GM12801 (cell line): ENCODE data around the gene TRIM9.

ENCODE experiments used
- CTCF ChIP-seq: IDR thresholded peaks from one replicate; pipeline ENCODE4 v1.5.1; 2011; ENCODE audit warnings: control low read depth; ENCODE audit not compliant: insufficient read length; ENCODE audit errors: extremely low read depth

The TRIM9 gene

GRCh38 chr14:51104467-51104866 is 9.6 kb upstream of the TRIM9 start:
- no peak for TF ChIP-seq CTCF

DNA sequence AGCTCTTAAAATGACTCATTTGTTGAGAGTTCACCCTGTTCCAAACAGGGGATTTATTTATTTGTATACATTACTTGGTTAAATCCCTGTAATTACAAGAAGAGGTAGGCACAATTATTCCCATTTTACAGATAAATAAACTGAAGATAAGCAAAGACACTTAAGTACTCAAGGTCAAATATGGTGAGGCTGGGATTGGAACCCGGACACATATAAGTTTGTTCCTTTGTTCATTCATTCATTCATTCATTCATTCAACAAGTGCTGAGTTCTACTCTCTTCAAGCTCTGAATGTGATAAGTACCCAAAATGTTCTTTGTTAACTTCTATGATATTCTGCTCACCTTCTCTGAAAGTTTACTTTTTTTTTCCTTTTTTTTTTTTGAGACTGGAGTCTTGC is 2.4 kb upstream of the TRIM9 start:
- no peak for TF ChIP-seq CTCF

GRCh38 chr14:51096870-51097269 is 2.0 kb upstream of the TRIM9 start:
- TF ChIP-seq CTCF: no peak

GRCh38 chr14:51095854-51096823 is 1.2 kb upstream of the TRIM9 start:
- no peak for TF ChIP-seq CTCF

DNA sequence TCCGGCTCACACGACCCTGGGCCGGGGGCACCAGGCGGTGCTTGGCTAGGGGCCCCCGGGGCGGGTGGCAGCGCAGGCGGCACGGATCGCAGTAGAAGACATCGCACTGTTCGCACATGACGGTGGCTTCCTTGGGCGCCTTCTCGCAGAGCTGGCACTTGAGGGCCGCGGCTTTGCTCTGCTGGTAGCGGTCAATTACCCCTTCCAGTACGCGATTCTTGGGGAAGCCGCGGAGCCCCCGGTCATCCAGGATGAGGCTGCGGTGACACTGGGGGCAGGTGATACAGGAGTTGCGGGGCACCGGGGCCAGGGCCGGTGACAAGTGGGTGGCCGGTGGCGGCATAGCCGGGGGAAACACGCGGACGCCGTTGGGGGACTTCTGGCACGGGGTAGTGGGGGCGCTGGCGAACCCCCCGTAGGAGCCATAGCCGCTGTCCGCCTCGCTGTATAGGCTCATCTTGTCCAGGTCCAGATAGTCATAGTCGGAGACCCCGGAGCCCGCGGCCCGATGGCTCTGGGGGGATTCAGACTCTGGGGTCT is 553 bp downstream of the TRIM9 start:
- no peak for TF ChIP-seq CTCF

DNA sequence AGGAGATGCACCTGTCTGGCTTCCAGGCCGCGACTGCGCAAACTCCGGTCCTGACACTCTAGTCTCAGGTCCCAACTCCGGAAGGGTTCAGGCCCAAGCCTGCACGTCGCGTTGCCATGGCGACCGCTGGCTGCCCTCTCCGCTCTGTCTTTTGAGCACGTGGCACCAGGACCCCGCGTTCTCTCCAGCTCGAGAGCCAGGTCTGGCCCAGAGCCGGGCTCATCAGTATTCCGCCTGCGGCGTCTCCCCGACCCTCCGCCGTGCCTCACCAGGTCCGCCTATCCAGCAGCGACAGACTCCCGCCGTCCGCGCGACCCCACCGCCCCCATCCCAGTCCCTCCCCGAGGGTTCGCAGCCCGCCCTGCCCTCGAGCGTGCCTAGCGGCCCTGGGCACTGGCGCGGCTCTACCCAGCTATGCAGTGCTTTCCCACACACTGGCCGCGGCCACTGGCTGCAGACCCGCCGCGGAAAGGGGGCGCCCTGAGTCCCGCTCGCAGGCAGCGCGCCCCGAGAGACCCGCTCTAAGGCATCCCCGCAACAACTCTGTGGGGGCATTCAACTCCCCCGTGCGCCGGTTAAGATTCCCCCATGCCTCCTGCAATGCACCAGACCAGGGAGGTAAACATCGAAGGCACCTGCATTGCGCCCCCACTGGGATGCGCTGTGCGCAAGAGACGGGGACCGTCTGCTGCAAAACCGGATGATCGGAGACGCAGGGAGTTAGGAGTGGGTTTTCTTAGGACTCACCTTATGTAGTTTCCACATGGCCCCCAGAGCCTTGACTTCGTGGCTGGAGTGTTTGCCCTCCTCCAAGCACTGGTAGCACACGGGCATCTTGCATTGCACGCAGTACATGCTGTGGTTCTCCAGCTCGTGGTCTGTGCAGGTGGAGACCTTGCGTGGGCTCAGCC is 1.3 kb downstream of the TRIM9 start:
- TF ChIP-seq CTCF: no peak

DNA sequence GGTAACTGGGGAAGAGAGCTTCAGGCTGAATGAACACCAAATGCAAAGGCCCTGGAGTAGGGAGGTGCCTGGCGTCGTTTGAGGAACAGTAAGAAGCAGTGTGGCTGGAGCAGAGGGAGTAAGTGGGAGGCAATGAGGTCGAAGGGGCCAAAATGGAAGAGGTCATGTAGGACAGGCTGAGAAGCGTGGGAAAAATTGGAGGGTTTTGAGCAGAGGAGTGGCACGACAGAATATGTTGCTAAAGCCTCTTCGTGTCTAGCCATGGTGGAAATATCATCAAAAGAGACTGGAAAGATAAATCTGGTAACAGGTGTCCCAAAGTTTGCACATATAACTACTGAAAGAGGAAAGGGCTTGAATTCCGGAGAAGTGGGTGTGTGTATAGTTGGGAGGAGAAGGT is 1.9 kb downstream of the TRIM9 start:
- TF ChIP-seq CTCF: no peak
